RCC 7860 (cell line): ENCODE results near the gene RBMS3.

Source experiments
- DNase-seq: peaks from one replicate; pipeline ENCODE4 v3.0.0-alpha.2; 2015; ENCODE audit warnings: low spot score
- FAIRE-seq: peaks from 2 replicates; lab custom pipeline; 2012; peaks lifted over from hg19 to GRCh38; lab: Jason Lieb, UNC

Gene RBMS3

DNA sequence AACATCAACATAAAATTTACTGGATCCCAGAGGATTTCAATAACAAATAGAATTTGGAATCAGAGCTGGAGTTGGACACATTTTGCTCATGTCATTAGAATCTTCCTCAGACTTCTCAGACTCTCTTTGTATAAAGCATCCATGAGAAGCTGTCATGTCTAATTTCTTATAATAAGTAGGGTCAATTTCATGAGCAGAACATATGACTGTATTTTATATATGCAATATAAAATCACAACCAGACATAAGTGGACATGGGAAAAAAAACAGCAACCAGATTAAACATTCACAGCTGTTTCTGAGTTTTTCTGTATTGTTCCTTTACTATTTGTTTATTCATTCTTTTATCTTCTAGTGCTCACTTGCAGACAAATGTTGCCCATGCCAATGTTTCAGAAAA is 325.5 kb downstream of the RBMS3 start:
- no peak for FAIRE-seq
- DNase-seq: no peak

DNA sequence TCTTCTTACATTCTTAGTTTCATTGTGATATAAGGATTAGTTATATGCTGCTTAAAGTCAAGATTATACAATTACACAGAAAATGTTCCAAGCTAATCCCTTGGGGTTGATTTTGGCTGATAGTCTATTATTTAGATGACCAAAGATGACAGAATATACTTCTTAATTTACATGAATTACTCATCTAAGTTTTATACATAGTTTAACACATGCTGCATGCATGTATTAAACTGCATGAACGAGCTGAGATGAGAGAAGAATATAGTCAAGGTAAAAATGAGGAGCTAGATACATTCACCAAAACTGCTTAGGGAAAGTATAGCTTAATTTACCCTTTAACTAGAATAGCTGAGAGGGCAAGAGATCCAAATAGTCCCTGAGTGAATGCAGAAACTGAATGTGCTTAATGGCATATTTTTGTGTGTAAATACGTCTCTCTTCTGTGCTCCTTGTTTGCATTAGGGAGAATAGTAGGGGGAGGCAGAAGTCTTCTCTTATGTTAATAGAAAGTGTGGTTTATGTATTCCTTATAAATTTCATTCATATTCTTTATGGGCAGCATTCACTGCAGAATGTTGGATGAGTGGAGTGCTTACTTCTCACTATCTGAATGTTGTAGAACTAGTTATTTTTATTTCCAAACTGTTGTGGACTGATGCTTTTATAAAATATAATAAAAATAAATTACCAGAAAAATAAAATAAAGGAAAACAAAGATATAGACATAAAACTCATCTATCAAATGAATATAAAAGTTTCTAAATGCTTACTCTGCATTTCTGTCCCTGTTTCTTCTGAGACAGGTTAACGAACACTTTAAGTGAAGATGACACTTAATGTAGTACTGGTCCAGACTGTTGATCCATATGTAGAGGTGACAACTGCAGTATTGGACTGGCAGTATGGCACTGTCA is 327.8 kb downstream of the RBMS3 start:
- DNase-seq (no peak), FAIRE-seq (no peak)

DNA sequence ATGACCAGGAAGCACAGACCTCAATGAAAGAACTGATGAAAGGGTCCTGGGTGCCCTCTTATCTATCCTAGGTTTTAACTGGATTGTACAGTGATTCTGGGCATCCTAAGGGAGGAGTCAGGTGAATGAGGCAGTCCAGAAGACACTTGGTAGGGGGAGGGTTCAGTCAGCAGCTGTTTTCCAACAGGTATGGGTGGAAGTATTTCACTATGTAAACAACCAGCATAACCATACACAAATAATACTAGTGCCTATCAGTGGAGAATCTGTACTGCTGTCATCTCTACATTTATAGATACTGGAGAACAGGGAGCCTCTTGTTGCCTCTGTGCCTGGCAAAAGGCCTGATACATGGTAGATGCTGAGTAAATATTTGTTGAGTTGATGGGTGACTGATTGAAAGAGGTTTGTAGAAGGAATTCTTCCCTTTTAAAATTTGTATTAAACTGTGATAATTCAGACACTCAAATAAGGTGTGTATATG is 328.5 kb downstream of the RBMS3 start:
- no peak for DNase-seq
- FAIRE-seq: no peak

DNA sequence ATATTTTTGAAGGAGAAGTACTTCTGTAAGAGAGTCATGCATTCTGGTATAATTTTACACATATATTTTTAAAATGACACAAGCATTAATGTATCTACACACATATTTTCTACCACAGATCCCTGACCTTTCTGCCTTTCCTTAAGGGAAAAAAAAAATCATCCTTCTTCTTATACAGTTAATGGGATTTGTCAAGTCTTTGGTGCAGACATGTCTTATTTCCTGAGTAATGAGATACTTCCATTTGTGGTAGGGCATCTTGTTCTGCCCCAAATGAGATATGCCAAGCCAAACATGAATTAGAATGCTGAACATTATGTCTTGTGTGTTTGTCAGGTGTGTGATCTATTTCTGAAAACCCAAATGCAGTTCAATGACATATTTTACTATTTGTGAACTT is 329.9 kb downstream of the RBMS3 start:
- FAIRE-seq: no peak

DNA sequence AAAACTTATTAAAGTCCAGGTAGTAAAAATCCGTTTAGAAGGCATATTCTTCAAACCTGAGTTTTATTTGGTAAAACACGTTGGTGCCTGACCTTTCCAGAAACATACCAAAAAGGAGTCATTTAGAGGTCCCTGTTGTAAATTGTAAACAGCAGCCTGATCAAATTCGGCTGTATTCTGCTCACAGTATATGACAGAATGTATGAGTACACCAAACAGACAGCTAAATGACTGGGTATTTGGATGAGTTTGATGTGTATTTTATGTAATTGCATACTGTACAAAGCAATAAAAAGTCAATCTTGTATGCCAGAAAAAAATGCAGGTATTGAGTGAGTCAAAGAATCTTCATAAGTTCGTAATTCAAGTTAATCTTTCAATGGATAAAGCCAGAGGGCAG is 330.4 kb downstream of the RBMS3 start:
- DNase-seq (no peak), FAIRE-seq (no peak)

More for the DNA sequence above, 329.9 kb downstream of the RBMS3 start:
- no peak for DNase-seq

DNA sequence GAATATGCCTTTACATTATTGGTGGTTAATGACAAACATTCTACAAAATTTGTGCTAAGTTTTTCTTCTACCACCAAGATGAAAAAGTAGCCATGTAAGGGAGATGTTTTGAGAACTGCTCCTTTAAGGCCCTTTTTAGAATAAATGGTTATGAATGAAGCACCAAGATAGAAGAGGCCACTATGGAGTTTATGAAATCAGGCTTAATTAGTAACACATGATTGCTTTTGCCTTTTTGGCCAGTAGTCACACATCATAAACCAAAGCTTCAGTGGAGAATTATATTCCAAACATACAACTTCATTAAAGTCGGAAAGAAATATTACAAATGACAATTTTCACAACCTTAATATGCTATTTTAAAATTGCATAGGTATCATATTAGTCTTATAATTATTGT is 331.7 kb downstream of the RBMS3 start:
- FAIRE-seq: no peak
- DNase-seq: no peak

DNA sequence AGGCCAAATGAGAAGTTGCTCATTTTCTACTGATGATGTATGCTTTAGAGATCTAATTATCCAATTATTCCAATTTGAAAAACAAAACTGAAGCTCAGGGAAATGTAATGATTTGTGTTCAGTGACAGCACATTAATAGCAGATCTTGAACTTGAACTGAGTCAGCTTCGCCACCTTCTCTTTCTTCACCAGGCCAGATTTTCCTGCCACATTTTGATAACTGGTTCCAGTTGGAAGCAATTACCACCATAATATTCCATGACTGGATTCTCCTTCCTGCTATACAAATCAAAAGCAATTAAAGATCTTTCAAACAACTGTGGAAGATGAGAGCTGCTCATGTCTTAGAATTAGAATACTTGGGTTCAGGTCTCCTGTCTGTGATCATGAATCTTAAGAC is 334.1 kb downstream of the RBMS3 start:
- FAIRE-seq: no peak

GRCh38 chr3:29618395-29619282 is 337.8 kb downstream of the RBMS3 start:
- DNase-seq (no peak), FAIRE-seq (no peak)

More for the DNA sequence above, 334.1 kb downstream of the RBMS3 start:
- DNase-seq: no peak

- DNase-seq: no peak
- no peak for FAIRE-seq
Measured at GRCh38 chr3:29619676-29620075, 338.8 kb downstream of the RBMS3 start.

- FAIRE-seq (no peak), DNase-seq (no peak)
Measured at GRCh38 chr3:29627136-29628117, 346.6 kb downstream of the RBMS3 start.

DNA sequence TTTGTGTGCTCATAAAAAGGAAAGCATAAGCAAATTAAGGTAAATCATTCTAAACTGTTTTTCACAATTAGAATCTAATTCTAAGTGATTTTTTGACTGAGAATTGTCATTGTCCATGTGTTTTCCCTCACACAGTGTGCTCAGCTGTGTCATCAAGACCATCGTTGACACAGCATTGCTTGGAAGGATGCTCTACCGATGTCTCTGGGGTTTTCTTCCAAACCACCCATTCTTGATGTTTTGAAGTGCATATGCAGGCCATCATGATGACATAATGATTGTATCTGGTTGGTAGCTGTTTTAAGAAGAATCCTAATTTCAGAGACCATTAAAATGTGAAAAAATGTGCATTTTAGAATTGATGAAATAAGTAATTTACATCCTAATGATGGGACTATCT is 347.9 kb downstream of the RBMS3 start:
- DNase-seq (no peak), FAIRE-seq (no peak)

- FAIRE-seq (no peak), DNase-seq (no peak)
Measured at GRCh38 chr3:29635888-29636287, 355.0 kb downstream of the RBMS3 start.

GRCh38 chr3:29637068-29637467 is 356.2 kb downstream of the RBMS3 start:
- FAIRE-seq: no peak

GRCh38 chr3:29639578-29640290 is 358.9 kb downstream of the RBMS3 start:
- FAIRE-seq (no peak), DNase-seq (no peak)

More at GRCh38 chr3:29637068-29637467, 356.2 kb downstream of the RBMS3 start:
- no peak for DNase-seq

GRCh38 chr3:29642393-29643033 is 361.6 kb downstream of the RBMS3 start:
- DNase-seq: peak; percentile 74
- FAIRE-seq: peak; percentile 91

GRCh38 chr3:29643034-29643425 is 362.2 kb downstream of the RBMS3 start:
- DNase-seq (no peak), FAIRE-seq (no peak)

DNA sequence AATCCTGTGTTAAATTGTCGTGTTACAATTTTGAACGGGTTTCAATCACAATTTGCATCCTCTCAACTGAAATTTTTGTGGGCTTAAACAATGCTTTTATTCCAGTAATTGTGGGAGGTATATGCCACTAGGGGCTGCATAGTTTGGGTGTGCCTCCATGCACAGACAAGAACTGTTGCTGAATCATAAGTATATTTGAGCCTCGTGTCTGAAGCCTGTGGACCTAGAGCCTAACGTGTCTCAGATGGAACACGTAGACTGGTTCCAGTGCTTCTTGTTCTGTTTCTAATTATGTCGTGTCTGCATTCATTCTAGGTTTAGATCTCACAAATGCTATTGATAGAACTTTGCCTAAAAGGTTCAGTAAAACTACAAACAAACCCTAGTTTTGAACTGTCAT is 363.4 kb downstream of the RBMS3 start:
- FAIRE-seq (no peak), DNase-seq (no peak)

DNA sequence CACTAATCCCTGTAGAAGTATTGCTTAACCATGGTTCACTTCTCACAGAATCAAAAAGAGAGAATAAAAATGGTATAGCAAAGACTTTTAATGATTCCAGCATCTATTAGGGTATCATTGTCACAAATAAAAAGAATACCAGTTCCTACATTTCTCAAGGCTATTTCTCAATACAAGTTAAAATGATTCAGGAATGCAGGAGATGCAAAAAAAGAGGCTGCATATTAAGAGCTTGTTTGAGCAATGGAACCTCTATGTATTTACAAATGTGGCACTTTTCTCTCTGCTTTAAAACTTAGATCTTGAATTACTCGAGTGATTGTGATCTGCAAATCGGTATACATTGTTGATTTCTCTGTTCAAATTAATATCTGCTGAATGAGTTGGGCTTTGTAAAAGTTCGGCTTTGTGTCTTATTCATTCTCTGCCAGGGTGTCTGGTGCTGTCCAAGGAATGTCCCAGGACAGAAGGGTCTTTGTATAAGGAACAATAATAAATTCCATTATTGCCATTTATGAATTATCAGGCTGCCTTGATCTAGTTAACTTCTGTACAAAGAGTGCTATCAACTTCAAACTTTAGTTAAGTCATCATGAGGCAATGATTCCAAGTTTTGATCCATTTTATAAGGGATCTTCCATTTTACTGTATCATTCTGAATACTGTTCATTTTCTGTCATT is 364.2 kb downstream of the RBMS3 start:
- DNase-seq: no peak
- no peak for FAIRE-seq

GRCh38 chr3:29646043-29646442 is 365.2 kb downstream of the RBMS3 start:
- no peak for FAIRE-seq
- no peak for DNase-seq
